Central memory CD4-positive, alpha-beta T cell (primary cell): ENCODE measurements around the gene PIGA.

Experiments
- DNase-seq: peaks from one replicate; pipeline ENCODE4 v3.0.0; 2022
- total RNA-seq, 3 experiments: gene quantifications; one replicate each; lab custom pipeline; 2026; lab: John Stamatoyannopoulos, UW

The PIGA gene
- total RNA-seq, result 26.9 to 142 (median 27.0) reads per million in 3 experiments

- peak; percentile 93 for DNase-seq
Measured at GRCh38 chrX:15335135-15336022, at the start of gene PIGA. Gene PIGA, minus strand, starts transcription at chrX:15335523. Its CDS starts 3,593 bp downstream, at chrX:15331930.

DNA sequence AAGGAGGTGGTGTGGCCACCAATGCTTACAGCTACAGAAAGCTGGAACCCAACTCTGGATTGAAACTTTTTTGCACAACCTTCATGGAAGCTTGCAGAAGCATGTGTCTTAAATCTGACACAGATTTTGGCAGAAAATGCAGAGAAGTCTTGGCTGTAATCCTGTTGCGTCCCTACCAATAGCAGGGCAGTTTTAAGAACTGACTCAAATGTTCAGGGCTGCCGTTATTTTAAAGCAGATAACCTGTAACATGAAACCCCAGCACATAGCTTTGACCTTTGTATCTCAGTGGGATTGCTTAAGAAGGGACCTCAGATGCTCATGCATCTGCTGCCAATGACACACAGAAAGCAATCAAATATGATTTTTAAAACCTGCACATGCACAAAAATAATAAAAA lies 49.0 kb upstream of the PIGA start, which contains the start of gene VEGFD:
TSS of gene VEGFD (minus strand) at position 110 of the 400 bp plus-strand sequence. CDS start 467 bp downstream, outside the sequence.
- DNase-seq, result no peak

DNA sequence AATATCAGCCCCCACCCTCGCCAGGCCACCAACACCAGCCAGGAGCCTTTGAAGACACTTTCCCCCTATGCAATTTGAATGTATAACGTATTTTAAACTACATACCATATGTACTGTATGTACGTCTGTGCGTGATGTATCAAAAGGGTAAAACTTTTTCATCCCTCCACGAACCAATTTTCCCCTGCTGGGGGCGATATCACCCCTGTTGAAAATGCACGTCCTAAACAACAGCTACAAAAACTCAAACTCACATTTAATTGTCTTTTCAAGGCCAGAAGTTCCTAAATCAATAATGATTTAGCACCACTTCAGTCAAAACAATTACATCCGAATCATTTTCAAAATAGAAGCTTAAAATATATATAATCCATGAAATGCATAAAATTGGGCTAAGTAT lies 47.5 kb upstream of the PIGA start:
- DNase-seq, result no peak

- DNase-seq, result no peak
Measured at GRCh38 chrX:15376956-15377355, 41.6 kb upstream of the PIGA start.

GRCh38 chrX:15373976-15374375 lies 38.7 kb upstream of the PIGA start:
- no peak for DNase-seq

- no peak for DNase-seq
Measured at GRCh38 chrX:15366506-15367352, 31.4 kb upstream of the PIGA start.

DNA sequence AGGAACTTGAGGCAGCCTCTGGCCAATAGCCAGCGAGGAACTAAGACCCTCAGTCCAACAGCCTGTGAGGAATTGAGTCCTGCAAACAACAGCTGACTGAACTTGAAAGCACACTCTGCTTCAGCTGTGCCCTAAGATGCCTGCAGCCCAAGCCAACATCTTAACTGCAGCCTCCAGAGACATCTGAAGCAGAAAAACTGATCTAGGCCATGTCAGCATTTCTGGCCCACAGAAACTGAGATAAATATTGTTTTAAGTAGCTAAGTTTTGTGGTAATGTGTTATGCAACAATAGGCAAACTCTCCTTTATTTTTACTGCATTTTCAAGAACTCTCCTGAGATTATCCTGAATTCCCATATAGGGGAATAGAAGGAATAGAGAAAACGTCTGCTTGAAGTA lies 24.4 kb upstream of the PIGA start:
- no peak for DNase-seq

DNA sequence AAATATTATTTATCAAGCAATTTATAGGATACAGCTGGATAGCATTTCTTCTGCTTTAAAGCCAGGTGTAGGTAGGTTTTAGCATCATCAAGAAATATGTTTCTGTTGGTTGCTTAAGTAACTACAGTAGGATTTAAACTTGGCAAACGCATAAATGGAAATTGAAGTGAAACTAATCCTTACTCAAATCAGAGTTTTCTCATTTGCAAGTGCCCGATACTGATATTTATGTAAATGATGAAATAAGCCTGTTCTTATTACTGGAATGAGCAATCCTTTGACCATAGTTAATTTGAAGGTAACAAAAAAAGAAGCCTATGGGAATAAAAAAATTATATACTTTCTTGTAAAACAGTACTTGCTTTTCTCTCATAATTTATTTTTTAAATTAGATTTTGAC lies 23.2 kb upstream of the PIGA start:
- no peak for DNase-seq

GRCh38 chrX:15356444-15356843 lies 21.1 kb upstream of the PIGA start:
- DNase-seq, result no peak

GRCh38 chrX:15350329-15350996 lies 15.1 kb upstream of the PIGA start:
- DNase-seq, result no peak

DNA sequence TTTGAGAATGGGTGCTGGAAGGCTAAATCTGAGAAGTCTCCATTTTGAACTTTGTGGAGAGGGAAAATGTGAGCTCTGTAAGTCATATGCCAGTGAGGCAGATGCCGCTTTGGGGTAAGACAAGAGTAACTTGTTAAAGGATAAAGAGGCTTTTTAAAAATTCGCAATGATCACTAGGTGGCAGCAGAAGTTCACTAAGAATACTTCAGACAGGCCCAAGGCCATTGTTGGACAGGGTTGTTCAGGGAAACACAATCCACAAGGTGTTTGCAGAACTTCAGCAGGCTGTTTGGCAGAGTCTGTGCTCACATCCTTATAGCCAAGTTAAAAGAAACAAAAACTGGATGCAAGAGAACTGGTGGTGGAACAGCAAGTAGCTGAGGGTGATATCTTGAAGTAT lies 13.7 kb upstream of the PIGA start:
- DNase-seq, result peak; percentile 14

DNA sequence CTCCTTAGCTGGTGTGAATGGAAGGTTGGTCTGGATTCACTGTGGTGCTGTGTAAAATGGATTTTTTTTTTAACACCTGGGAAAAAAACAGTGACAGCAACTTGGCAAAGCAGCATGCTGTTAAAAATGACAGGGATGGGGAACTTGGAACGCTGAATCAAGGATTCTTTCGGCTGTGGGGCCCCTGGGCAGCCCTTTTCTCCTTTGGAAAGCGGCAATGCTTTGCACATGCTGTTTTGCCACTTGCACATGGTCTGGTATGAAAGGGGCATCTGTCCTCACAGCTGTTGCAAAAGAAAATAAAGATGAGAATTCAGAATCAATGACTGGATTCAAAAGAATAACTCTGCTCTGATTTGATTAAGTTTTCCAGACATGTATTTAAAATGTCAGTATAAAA lies 10.7 kb upstream of the PIGA start:
- no peak for DNase-seq

- DNase-seq, result no peak
Measured at GRCh38 chrX:15344106-15344505, 8.8 kb upstream of the PIGA start.

DNA sequence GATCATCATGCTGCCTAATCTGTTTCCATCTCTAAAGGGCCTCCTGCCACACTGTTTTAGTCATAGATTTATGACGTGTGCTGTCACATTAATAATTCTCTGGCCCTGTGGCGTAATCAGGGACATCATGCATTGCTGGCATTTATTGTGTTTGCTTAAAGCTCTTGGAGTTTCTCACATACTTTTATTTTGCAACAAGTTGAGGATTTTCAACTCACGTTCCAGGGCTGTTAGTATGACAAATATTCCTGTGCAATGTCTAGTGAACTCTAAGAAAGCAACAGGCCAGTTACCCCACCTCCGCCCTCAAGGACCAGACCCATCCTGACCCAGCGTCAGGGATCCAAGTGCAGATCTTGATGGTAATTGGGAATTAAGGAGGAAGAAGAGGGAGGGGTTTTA lies 7.8 kb upstream of the PIGA start:
- no peak for DNase-seq

DNA sequence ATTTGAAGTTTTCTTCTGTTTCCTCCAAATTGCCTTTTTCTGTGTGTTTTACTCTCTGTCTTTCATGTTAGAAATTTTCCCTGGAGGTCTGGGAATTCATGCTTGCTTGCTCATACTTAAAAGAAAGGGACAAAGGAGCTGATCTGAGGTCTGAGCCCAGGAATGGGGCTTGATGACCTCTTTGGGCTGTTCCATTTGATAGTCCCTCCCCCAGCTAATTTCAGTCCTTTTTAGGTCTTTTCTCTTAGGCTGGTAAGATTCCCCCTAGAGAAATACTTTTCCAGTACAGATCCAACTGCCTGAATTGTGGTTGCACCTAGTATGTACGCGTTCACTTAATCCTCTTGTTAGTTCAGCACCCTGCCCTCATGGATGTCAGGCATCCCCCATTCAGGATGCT lies 5.5 kb upstream of the PIGA start:
- no peak for DNase-seq

- peak; percentile 59 for DNase-seq
Measured at GRCh38 chrX:15336023-15336413, 695 bp upstream of the PIGA start.

DNA sequence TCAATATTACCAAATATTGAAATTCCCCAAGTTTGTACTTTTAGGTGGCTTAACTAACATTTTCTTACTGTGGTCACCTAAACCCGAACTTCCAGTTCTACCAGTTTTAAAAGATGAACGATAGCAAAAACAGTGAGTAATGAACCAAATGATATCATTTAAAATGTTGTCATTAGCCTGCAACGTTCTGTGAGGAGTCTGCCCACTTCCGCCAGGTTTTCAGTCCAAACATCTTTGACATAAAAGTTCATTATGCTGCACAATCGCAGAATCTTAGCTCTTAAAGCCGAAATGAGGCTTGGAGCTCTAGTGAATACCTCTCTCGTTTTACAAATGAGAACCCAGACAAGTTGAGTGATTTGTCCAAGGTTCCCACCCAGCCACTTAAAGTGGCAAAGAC lies 762 bp downstream of the PIGA start:
- DNase-seq, result peak; percentile 40

- DNase-seq, result no peak
Measured at GRCh38 chrX:15328821-15329220, 6.5 kb downstream of the PIGA start.

DNA sequence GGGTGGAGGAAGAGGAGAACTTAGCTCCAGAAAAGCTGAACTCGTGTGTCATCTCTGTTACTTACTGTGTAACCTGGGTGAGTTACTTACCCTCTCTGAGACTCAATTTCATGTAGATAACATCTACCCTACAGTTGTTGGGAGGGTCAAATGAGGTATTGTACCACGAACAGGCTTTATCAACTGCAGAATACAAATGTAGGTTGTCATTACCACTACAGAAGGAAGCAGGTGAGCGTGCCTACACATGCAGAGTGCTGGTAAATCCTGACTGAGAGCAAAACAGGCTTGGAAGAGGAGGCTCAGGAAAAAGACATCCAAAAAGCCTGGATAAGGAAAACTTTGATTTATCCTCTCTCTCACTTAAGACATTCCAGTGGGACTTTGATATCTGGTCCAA lies 7.2 kb downstream of the PIGA start:
- no peak for DNase-seq

- no peak for DNase-seq
Measured at GRCh38 chrX:15322472-15322871, 12.9 kb downstream of the PIGA start.

- no peak for DNase-seq
Measured at GRCh38 chrX:15322072-15322471, 13.3 kb downstream of the PIGA start.

GRCh38 chrX:15321447-15321846 lies 13.9 kb downstream of the PIGA start:
- DNase-seq, result no peak

DNA sequence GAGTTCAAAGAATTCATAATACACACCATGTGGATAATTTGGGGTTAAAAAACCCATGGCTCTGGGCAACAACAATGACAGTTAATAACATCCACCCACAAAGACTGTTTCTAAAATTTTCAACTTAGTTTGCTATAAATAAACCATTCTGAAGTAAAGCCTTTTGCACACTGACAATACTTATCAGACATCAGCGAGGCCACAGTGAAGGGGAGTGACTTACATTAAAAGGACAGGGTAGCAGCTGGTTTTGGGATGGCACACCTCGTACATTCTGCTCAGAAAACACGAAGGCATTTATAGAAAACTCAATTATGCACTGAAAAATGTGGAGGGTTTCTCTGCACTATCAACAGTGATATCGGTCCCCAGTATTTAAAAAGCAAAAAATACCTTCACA lies 15.0 kb downstream of the PIGA start:
- DNase-seq, result no peak
